Loucy (cell line): ENCODE results near the gene AGFG1.

Experiments
- CTCF ChIP-seq: fragments of 200-600 bp; sonication (generic); conservative IDR thresholded peaks from 2 replicates; pipeline ENCODE4 v1.5.1; 2014; ENCODE audit warnings: mild to moderate bottlenecking, antibody characterized with exemption, low read length
- EZH2phosphoT487 ChIP-seq: fragments of 200-600 bp; IDR thresholded peaks from 2 replicates; pipeline ENCODE4 v1.6.1; 2018; ENCODE audit warnings: antibody characterized with exemption, mild to moderate bottlenecking, moderate library complexity, borderline replicate concordance

GRCh38 chr2:227578642-227579041, 106.7 kb downstream of the AGFG1 start:
- peak; percentile 35 for TF ChIP-seq CTCF
- no peak for TF ChIP-seq EZH2phosphoT487
